Calu3 (cell line): ENCODE results near the gene SMIM27. TPM values are rescaled to one million over a fixed set of nuclear protein-coding genes. Genes with fewer than 3 reads are reported as not detected.
A peak's percentile ranks its signal among the peaks of the same experiment; 100 is the strongest.

ENCODE experiments used
- BruUV-seq: library from RNA; stranded (reverse); fragments of 400-500 nt; replicated peaks from 2 replicates; lab custom pipeline; 2021; lab: Mats Ljungman, UMichigan
- CTCF ChIA-PET: fragments of 300-600 bp; sonication (Branson Sonifier 250); formaldehyde crosslinking; loops from one replicate; lab custom pipeline; 2022; ENCODE audit warnings: antibody characterized with exemption; lab: Charles Lee
- DNase-seq: peaks from one replicate; pipeline ENCODE4 v3.0.0; 2022
- H3K27ac Mint-ChIP-seq: one replicate; pipeline ENCODE4 v1.8.0; 2022; ENCODE audit warnings: mixed read lengths; ENCODE audit not compliant: unreplicated experiment
- H3K27me3 Mint-ChIP-seq: one replicate; pipeline ENCODE4 v1.8.0; 2022; ENCODE audit warnings: mixed read lengths; ENCODE audit not compliant: unreplicated experiment
- H3K36me3 Mint-ChIP-seq: one replicate; pipeline ENCODE4 v1.8.0; 2022; ENCODE audit warnings: mild to moderate bottlenecking, moderate library complexity, mixed read lengths; ENCODE audit not compliant: insufficient read depth, unreplicated experiment
- H3K4me1 Mint-ChIP-seq: one replicate; pipeline ENCODE4 v1.8.0; 2022; ENCODE audit warnings: mild to moderate bottlenecking, low read depth, mixed read lengths; ENCODE audit not compliant: unreplicated experiment
- H3K4me3 Mint-ChIP-seq: one replicate; pipeline ENCODE4 v1.8.0; 2022; ENCODE audit warnings: mild to moderate bottlenecking, low read depth, moderate library complexity, mixed read lengths; ENCODE audit not compliant: unreplicated experiment
- H3K9me3 Mint-ChIP-seq: one replicate; pipeline ENCODE4 v1.8.0; 2022; ENCODE audit warnings: low read depth, mixed read lengths; ENCODE audit not compliant: unreplicated experiment
- CTCF ChIP-seq: fragments of 200-600 bp; IDR thresholded peaks from one replicate; pipeline ENCODE4 v1.8.0; 2022; ENCODE audit warnings: antibody characterized with exemption; ENCODE audit not compliant: unreplicated experiment
- intact Hi-C: fragments of 100-400 bp; cut with micrococcal nuclease; formaldehyde crosslinking; loops from one replicate; pipeline ENCODE4 v1.10.0; 2022; ENCODE audit not compliant: unreplicated experiment
- total RNA-seq: library from RNA; stranded (reverse); gene quantifications from 2 replicates; pipeline ENCODE4 v1.2.3, GENCODE V29; 2022

The SMIM27 gene
- total RNA-seq, 1 experiment from 2014 or later = 4.4 TPM

- Mint-ChIP-seq H3K4me3 (peak within 1 kb of the TSS; percentile 95), H3K27me3 (no peaks in the 10 kb centered on the region), H3K9me3 (no peaks in the 10 kb centered on the region), H3K4me1 (no peaks in the 10 kb centered on the region), H3K27ac (peak within 1 kb of the TSS; percentile 90), H3K36me3 (peaks cover 26% of the 10 kb centered on the region)
- no TSS peak for BruUV-seq
- intact Hi-C loops = loop anchor here (1.0 to 2.0 kb wide), 3 partner anchors 20 to 194 kb away; partner anchors contain the start of genes RIGI, SMIM27 and TOPORS
- TF ChIP-seq CTCF = no peak
- peak; percentile 85 for DNase-seq
- CTCF ChIA-PET = interaction anchor here (1.0 to 1.4 kb wide), 6 partner anchors 9 to 194 kb away, joined by 3 to 30 read pairs (median 4); partner anchors contain the start of gene ACO1
Measured at GRCh38 chr9:32572900-32573523, 20.9 kb downstream of the SMIM27 start, which contains the start of gene NDUFB6. Gene NDUFB6, minus strand, starts transcription at chr9:32573159. Its CDS starts 99 bp downstream, at chr9:32573060.

GRCh38 chr9:32573821-32574220 lies 21.7 kb downstream of the SMIM27 start:
- Mint-ChIP-seq H3K9me3 (no peaks in the 10 kb centered on the region), H3K4me3 (peak overlapping the region; percentile 95), H3K27me3 (no peaks in the 10 kb centered on the region), H3K36me3 (peaks cover 25% of the 10 kb centered on the region), H3K4me1 (no peaks in the 10 kb centered on the region), H3K27ac (no peak overlapping the region)
- BruUV-seq = no TSS peak
- intact Hi-C loops = loop anchor here (2.0 kb wide), 1 partner anchor 21 kb away; the partner anchor contains the start of genes SMIM27 and TOPORS
- TF ChIP-seq CTCF = no peak
- CTCF ChIA-PET = interaction anchor here (1.0 to 1.3 kb wide), 3 partner anchors 8 to 394 kb away, joined by 3 to 4 read pairs (median 4); no protein-coding TSS in a partner anchor
- DNase-seq = no peak

GRCh38 chr9:32574858-32575257 lies 22.7 kb downstream of the SMIM27 start:
- Mint-ChIP-seq H3K4me3 (no peak overlapping the region), H3K27ac (no peak overlapping the region), H3K9me3 (no peaks in the 10 kb centered on the region), H3K36me3 (peaks cover 17% of the 10 kb centered on the region), H3K4me1 (peaks cover 7% of the 10 kb centered on the region), H3K27me3 (no peaks in the 10 kb centered on the region)
- DNase-seq = no peak
- TF ChIP-seq CTCF = no peak
- CTCF ChIA-PET = interaction anchor here (1.3 kb wide), 1 partner anchor 393 kb away, joined by 4 read pairs; no protein-coding TSS in a partner anchor
- no TSS peak for BruUV-seq
- intact Hi-C loops = no loop called here

GRCh38 chr9:32577316-32577715 lies 25.2 kb downstream of the SMIM27 start:
- no peak overlapping the region for H3K4me3 Mint-ChIP-seq
- TF ChIP-seq CTCF = no peak
- intact Hi-C loops = no loop called here
- H3K27me3 Mint-ChIP-seq = no peaks in the 10 kb centered on the region
- H3K9me3 Mint-ChIP-seq = no peaks in the 10 kb centered on the region
- H3K4me1 Mint-ChIP-seq = peaks cover 21% of the 10 kb centered on the region
- no TSS peak for BruUV-seq
- CTCF ChIA-PET = interaction anchor here (1.7 kb wide), 1 partner anchor 198 kb away, joined by 4 read pairs; no protein-coding TSS in a partner anchor
- H3K27ac Mint-ChIP-seq = no peak overlapping the region
- DNase-seq = no peak
- H3K36me3 Mint-ChIP-seq = peaks cover 11% of the 10 kb centered on the region
